Progenitor cell of endocrine pancreas (in vitro differentiated cells): ENCODE results near the gene NEK4. TPM values are rescaled to one million over a fixed set of nuclear protein-coding genes. Genes with fewer than 3 reads are reported as not detected.

Source experiments
- DNase-seq: peaks from one replicate; pipeline ENCODE4 v3.0.0; 2021; ENCODE audit warnings: low spot score; ENCODE audit not compliant: unreplicated experiment
- H3K27ac Mint-ChIP-seq: 2 replicates; pipeline ENCODE4 v1.8.0; 2021; ENCODE audit warnings: mild to moderate bottlenecking, moderate library complexity, mixed read lengths
- H3K27me3 Mint-ChIP-seq: 2 replicates; pipeline ENCODE4 v1.8.0; 2021; ENCODE audit warnings: mixed read lengths
- H3K36me3 Mint-ChIP-seq: 2 replicates; pipeline ENCODE4 v1.8.0; 2022; ENCODE audit warnings: mixed read lengths; ENCODE audit not compliant: insufficient read depth
- H3K4me1 Mint-ChIP-seq: 2 replicates; pipeline ENCODE4 v1.8.0; 2021; ENCODE audit warnings: low read depth, mixed read lengths
- H3K4me3 Mint-ChIP-seq: 2 replicates; pipeline ENCODE4 v1.8.0; 2021; ENCODE audit warnings: low read depth, mild to moderate bottlenecking, moderate library complexity, mixed read lengths
- H3K9me3 Mint-ChIP-seq: 2 replicates; pipeline ENCODE4 v1.8.0; 2021; ENCODE audit warnings: low read depth, mixed read lengths
- CTCF ChIP-seq: fragments of 200-600 bp; sonication (generic); IDR thresholded peaks from one replicate; pipeline ENCODE4 v1.5.0; 2021; ENCODE audit warnings: antibody characterized with exemption, mild to moderate bottlenecking; ENCODE audit not compliant: unreplicated experiment
- total RNA-seq: library from RNA; stranded (reverse); gene quantifications from 2 replicates; pipeline ENCODE4 v1.2.1, GENCODE V29; 2021

NEK4 gene
- total RNA-seq, 1 donor from 2014 or later = 51.1 TPM

- H3K36me3 Mint-ChIP-seq = no peaks in the 10 kb centered on the region
- DNase-seq = no peak
- H3K9me3 Mint-ChIP-seq = no peaks in the 10 kb centered on the region
- H3K27me3 Mint-ChIP-seq = no peaks in the 10 kb centered on the region
- no peak for TF ChIP-seq CTCF
- no peak overlapping the region for H3K4me3 Mint-ChIP-seq
- peaks cover 35% of the 10 kb centered on the region for H3K4me1 Mint-ChIP-seq
- no peak overlapping the region for H3K27ac Mint-ChIP-seq
Measured at GRCh38 chr3:52774066-52774713, 3.5 kb upstream of the NEK4 start.

GRCh38 chr3:52773361-52774065, 2.8 kb upstream of the NEK4 start:
- H3K27me3 Mint-ChIP-seq = no peaks in the 10 kb centered on the region
- DNase-seq = no peak
- no peak overlapping the region for H3K27ac Mint-ChIP-seq
- H3K36me3 Mint-ChIP-seq = no peaks in the 10 kb centered on the region
- no peaks in the 10 kb centered on the region for H3K9me3 Mint-ChIP-seq
- no peak overlapping the region for H3K4me3 Mint-ChIP-seq
- H3K4me1 Mint-ChIP-seq = peaks cover 35% of the 10 kb centered on the region
- no peak for TF ChIP-seq CTCF

DNA sequence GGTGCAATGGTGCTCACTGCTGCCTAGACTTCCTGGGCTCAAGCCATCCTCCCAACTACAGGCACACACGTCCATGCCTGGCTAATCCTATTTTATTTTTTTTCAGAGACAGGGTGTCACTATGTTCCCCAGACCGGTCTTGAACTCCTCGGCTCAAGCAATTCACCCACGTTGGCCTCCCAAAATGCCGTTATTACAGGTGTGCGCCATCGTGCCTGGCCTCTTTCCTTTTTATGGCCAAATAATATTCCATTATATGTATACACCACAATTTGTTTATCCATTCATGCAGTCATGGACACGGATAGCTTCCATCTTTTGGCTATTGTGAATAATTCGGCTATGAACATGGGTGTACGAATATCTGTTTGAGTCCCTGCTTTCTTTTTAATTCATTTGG, 962 bp upstream of the NEK4 start:
- Mint-ChIP-seq H3K4me1 (peaks cover 25% of the 10 kb centered on the region), H3K27ac (peak overlapping the region; percentile 99), H3K36me3 (peaks cover 1% of the 10 kb centered on the region), H3K27me3 (no peaks in the 10 kb centered on the region), H3K9me3 (no peaks in the 10 kb centered on the region), H3K4me3 (peak overlapping the region; percentile 92)
- TF ChIP-seq CTCF = no peak
- no peak for DNase-seq

GRCh38 chr3:52771334-52771681, 568 bp upstream of the NEK4 start:
- Mint-ChIP-seq H3K9me3 (no peaks in the 10 kb centered on the region), H3K27me3 (no peaks in the 10 kb centered on the region)
- TF ChIP-seq CTCF = no peak

GRCh38 chr3:52769786-52770455, 819 bp downstream of the NEK4 start:
- Mint-ChIP-seq H3K4me1 (peaks cover 14% of the 10 kb centered on the region), H3K36me3 (peaks cover 6% of the 10 kb centered on the region), H3K27ac (peak overlapping the region; percentile 90), H3K9me3 (no peaks in the 10 kb centered on the region), H3K4me3 (peak overlapping the region; percentile 92), H3K27me3 (no peaks in the 10 kb centered on the region)
- no peak for TF ChIP-seq CTCF
- DNase-seq = no peak

More at GRCh38 chr3:52771334-52771681, 568 bp upstream of the NEK4 start:
- H3K36me3 Mint-ChIP-seq = peaks cover 1% of the 10 kb centered on the region
- no peak for DNase-seq
- peaks cover 25% of the 10 kb centered on the region for H3K4me1 Mint-ChIP-seq
- peak overlapping the region; percentile 99 for H3K27ac Mint-ChIP-seq
- H3K4me3 Mint-ChIP-seq = peak overlapping the region; percentile 92
